HG03342 (cell line): ENCODE measurements around the gene NSL1.

ENCODE experiments used
- ATAC-seq: cut with Tn5 transposase; IDR thresholded peaks from one replicate; pipeline ENCODE4 v1.9.1; 2021; ENCODE audit warnings: mild to moderate bottlenecking, moderate library complexity; ENCODE audit not compliant: unreplicated experiment

NSL1 gene

GRCh38 chr1:212791676-212792395 lies at the start of gene NSL1, which contains the start of gene TATDN3:
NSL1 (minus strand) TSS chr1:212791777; CDS start chr1:212791763, 14 bp downstream.
TATDN3 (plus strand) TSS chr1:212791894; CDS start chr1:212791922, 28 bp downstream.
- peak; percentile 58 for ATAC-seq

GRCh38 chr1:212838145-212838544 lies 46.6 kb upstream of the NSL1 start:
- ATAC-seq = no peak

- ATAC-seq = peak; percentile 74
These were observed 41.9 kb upstream of the NSL1 start for GRCh38 chr1:212833211-212834207.

GRCh38 chr1:212828395-212828794 lies 36.8 kb upstream of the NSL1 start:
- ATAC-seq = no peak

- no peak for ATAC-seq
These were observed 36.3 kb upstream of the NSL1 start for GRCh38 chr1:212827831-212828278.

- ATAC-seq = no peak
These were observed 35.7 kb upstream of the NSL1 start for GRCh38 chr1:212827171-212827776.

- no peak for ATAC-seq
These were observed 34.3 kb upstream of the NSL1 start for GRCh38 chr1:212825798-212826452.

- no peak for ATAC-seq
These were observed 32.6 kb upstream of the NSL1 start for GRCh38 chr1:212824201-212824600.

- ATAC-seq = no peak
These were observed 31.4 kb upstream of the NSL1 start for GRCh38 chr1:212822956-212823355.

- ATAC-seq = no peak
These were observed 29.4 kb upstream of the NSL1 start for GRCh38 chr1:212820969-212821368.

- peak; percentile 70 for ATAC-seq
These were observed 28.1 kb upstream of the NSL1 start for GRCh38 chr1:212819726-212820125.

GRCh38 chr1:212816567-212817278 lies 25.1 kb upstream of the NSL1 start:
- ATAC-seq = no peak

GRCh38 chr1:212814537-212815334 lies 23.2 kb upstream of the NSL1 start:
- ATAC-seq = no peak

GRCh38 chr1:212805767-212806166 lies 14.2 kb upstream of the NSL1 start:
- ATAC-seq = no peak

- no peak for ATAC-seq
These were observed 6.1 kb upstream of the NSL1 start for GRCh38 chr1:212797681-212798080.

- ATAC-seq = peak; percentile 87
These were observed 3.0 kb upstream of the NSL1 start for GRCh38 chr1:212794561-212795014.

- no peak for ATAC-seq
These were observed 875 bp upstream of the NSL1 start for GRCh38 chr1:212792396-212792908.

GRCh38 chr1:212791261-212791675 lies 309 bp downstream of the NSL1 start:
- ATAC-seq = peak; percentile 22

GRCh38 chr1:212785871-212786270 lies 5.7 kb downstream of the NSL1 start:
- ATAC-seq = no peak
